MM.1S (cell line): ENCODE results near the gene UGT8.

Source experiments
- DNase-seq: peaks from one replicate; pipeline ENCODE4 v3.0.0-alpha.2; 2015
- H2AFZ ChIP-seq: fragments of 300-600 bp; sonication (generic); 2 replicates; pipeline ENCODE4 v1.6.0; 2016; ENCODE audit warnings: antibody characterized with exemption, low read length
- H3F3A ChIP-seq: fragments of 300-600 bp; sonication (generic); 2 replicates; pipeline ENCODE4 v1.6.1; 2016; ENCODE audit warnings: mild to moderate bottlenecking, antibody characterized with exemption, low read length, moderate library complexity, mixed read lengths; ENCODE audit not compliant: insufficient read depth
- H3K27ac ChIP-seq: fragments of 300-600 bp; sonication (generic); 2 replicates; pipeline ENCODE4 v1.5.1; 2016; ENCODE audit warnings: mild to moderate bottlenecking, low read length
- H3K27me3 ChIP-seq: fragments of 300-600 bp; sonication (generic); replicated peaks from 2 replicates; pipeline ENCODE4 v1.6.0; 2016; ENCODE audit warnings: low read length; ENCODE audit not compliant: insufficient read depth
- H3K36me3 ChIP-seq: fragments of 300-600 bp; sonication (generic); replicated peaks from 2 replicates; pipeline ENCODE4 v1.6.1; 2016; ENCODE audit warnings: mild to moderate bottlenecking, low read length, mixed read lengths; ENCODE audit not compliant: insufficient read depth
- H3K4me1 ChIP-seq: fragments of 300-600 bp; sonication (generic); 2 replicates; pipeline ENCODE4 v1.6.1; 2016; ENCODE audit warnings: low read length, mixed read lengths
- H3K4me2 ChIP-seq: fragments of 300-600 bp; sonication (generic); 2 replicates; pipeline ENCODE4 v1.6.0; 2016; ENCODE audit warnings: low read depth, low read length
- H3K4me3 ChIP-seq: fragments of 300-600 bp; sonication (generic); 2 replicates; pipeline ENCODE4 v1.5.1; 2016; ENCODE audit warnings: low read length, mixed read lengths
- H3K79me2 ChIP-seq: fragments of 300-600 bp; sonication (generic); 2 replicates; pipeline ENCODE4 v1.6.1; 2016; ENCODE audit warnings: mixed run types, low read length, mixed read lengths
- H3K9ac ChIP-seq: fragments of 300-600 bp; sonication (generic); 2 replicates; pipeline ENCODE4 v1.6.1; 2016; ENCODE audit warnings: low read length, mixed read lengths
- H3K9me2 ChIP-seq: fragments of 300-600 bp; sonication (generic); replicated peaks from 2 replicates; pipeline ENCODE4 v1.6.1; 2016; ENCODE audit warnings: mild to moderate bottlenecking, low read length, mixed read lengths; ENCODE audit not compliant: insufficient read depth
- H3K9me3 ChIP-seq: fragments of 300-600 bp; sonication (generic); replicated peaks from 2 replicates; pipeline ENCODE4 v1.6.1; 2016; ENCODE audit warnings: mild to moderate bottlenecking, low read length, mixed read lengths; ENCODE audit not compliant: insufficient read depth
- H4K20me1 ChIP-seq: fragments of 300-600 bp; sonication (generic); 2 replicates; pipeline ENCODE4 v1.6.1; 2016; ENCODE audit warnings: mild to moderate bottlenecking, low read length, moderate library complexity, mixed read lengths; ENCODE audit not compliant: insufficient read depth
- EZH2 ChIP-seq: fragments of 300-600 bp; sonication (generic); optimal IDR thresholded peaks from 2 replicates; pipeline ENCODE3; 2017; ENCODE audit warnings: low read depth, mild to moderate bottlenecking, antibody characterized with exemption, low read length, mixed read lengths
- EZH2phosphoT487 ChIP-seq: fragments of 300-600 bp; sonication (generic); IDR thresholded peaks from 2 replicates; pipeline ENCODE4 v1.6.1; 2018; ENCODE audit warnings: antibody characterized with exemption, low read length
- TF ChIP-seq, protein P1 (sequence below): fragments of 300-600 bp; sonication (generic); IDR thresholded peaks from 2 replicates; pipeline ENCODE4 v1.5.1; 2016; ENCODE audit warnings: antibody characterized with exemption, low read length, mixed read lengths

Gene UGT8

GRCh38 chr4:114673306-114673705 is 74.7 kb downstream of the UGT8 start:
- Histone ChIP-seq H3K4me1 (peaks cover 12% of the 10 kb centered on the region; the same call in 1 of the 2 replicates), H3K27me3 (no peaks in the 10 kb centered on the region), H3K27ac (no peak overlapping the region), H3K4me2 (no peak overlapping the region), H2AFZ (no peak overlapping the region), H3K9me3 (no peaks in the 10 kb centered on the region), H3K9me2 (no peaks in the 10 kb centered on the region), H3K36me3 (no peaks in the 10 kb centered on the region), H3K4me3 (no peak overlapping the region), H3F3A (no peaks in the 10 kb centered on the region), H3K9ac (no peak overlapping the region), H3K79me2 (no peaks in the 10 kb centered on the region), H4K20me1 (no peaks in the 10 kb centered on the region)
- TF ChIP-seq, protein P1, sequence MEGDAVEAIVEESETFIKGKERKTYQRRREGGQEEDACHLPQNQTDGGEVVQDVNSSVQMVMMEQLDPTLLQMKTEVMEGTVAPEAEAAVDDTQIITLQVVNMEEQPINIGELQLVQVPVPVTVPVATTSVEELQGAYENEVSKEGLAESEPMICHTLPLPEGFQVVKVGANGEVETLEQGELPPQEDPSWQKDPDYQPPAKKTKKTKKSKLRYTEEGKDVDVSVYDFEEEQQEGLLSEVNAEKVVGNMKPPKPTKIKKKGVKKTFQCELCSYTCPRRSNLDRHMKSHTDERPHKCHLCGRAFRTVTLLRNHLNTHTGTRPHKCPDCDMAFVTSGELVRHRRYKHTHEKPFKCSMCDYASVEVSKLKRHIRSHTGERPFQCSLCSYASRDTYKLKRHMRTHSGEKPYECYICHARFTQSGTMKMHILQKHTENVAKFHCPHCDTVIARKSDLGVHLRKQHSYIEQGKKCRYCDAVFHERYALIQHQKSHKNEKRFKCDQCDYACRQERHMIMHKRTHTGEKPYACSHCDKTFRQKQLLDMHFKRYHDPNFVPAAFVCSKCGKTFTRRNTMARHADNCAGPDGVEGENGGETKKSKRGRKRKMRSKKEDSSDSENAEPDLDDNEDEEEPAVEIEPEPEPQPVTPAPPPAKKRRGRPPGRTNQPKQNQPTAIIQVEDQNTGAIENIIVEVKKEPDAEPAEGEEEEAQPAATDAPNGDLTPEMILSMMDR: no peak
- no peak for DNase-seq

- Histone ChIP-seq H3K9me3 (no peaks in the 10 kb centered on the region), H3K79me2 (no peaks in the 10 kb centered on the region), H3K4me3 (no peak overlapping the region), H3K36me3 (no peaks in the 10 kb centered on the region), H3F3A (no peaks in the 10 kb centered on the region), H3K27me3 (no peaks in the 10 kb centered on the region), H3K9ac (no peak overlapping the region), H2AFZ (no peak overlapping the region), H3K9me2 (no peaks in the 10 kb centered on the region), H4K20me1 (no peaks in the 10 kb centered on the region), H3K27ac (no peak overlapping the region), H3K4me2 (no peak overlapping the region), H3K4me1 (peaks cover 12% of the 10 kb centered on the region; the same call in 1 of the 2 replicates)
- no peak for TF ChIP-seq EZH2
- no peak for DNase-seq
Observed at GRCh38 chr4:114674080-114674479, 75.5 kb downstream of the UGT8 start.

DNA sequence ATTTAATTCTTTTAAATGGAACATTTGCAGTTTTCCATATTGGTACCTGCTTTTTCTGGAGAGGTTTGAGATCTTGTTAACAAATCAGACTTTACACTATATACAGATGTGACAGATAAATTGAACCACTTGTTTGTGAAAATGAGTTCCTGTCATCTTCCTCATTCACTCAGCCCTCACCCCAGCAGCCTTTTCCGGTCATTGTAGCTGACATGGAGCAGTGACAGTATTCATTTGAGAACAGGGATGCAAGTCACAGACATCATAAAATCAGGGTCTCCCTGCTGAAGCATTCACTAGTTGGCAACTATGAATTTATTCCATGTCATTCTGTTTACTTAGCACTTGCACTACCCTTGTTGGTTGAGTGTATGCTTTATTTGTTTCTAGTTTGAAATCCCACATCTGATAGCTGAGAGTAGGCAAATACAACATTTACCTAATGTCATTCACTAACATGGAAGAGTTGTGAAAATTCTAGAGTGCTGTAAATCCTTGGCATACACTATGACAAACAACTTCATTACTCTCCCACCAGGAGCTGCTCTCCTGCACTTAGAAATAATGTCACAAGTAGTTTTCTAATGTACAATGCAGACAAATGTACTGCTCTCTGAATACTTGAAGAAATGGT is 78.9 kb downstream of the UGT8 start:
- Histone ChIP-seq H4K20me1 (no peaks in the 10 kb centered on the region), H2AFZ (no peak overlapping the region), H3K9ac (no peak overlapping the region), H3K79me2 (no peaks in the 10 kb centered on the region), H3K9me3 (no peaks in the 10 kb centered on the region), H3K27ac (no peak overlapping the region), H3K4me2 (no peak overlapping the region), H3F3A (no peaks in the 10 kb centered on the region), H3K4me3 (no peak overlapping the region), H3K36me3 (no peaks in the 10 kb centered on the region), H3K9me2 (no peaks in the 10 kb centered on the region), H3K4me1 (no peaks in the 10 kb centered on the region), H3K27me3 (no peaks in the 10 kb centered on the region)
- DNase-seq: no peak
- TF ChIP-seq EZH2 (no peak), EZH2phosphoT487 (no peak)
- TF ChIP-seq, protein P1: no peak

DNA sequence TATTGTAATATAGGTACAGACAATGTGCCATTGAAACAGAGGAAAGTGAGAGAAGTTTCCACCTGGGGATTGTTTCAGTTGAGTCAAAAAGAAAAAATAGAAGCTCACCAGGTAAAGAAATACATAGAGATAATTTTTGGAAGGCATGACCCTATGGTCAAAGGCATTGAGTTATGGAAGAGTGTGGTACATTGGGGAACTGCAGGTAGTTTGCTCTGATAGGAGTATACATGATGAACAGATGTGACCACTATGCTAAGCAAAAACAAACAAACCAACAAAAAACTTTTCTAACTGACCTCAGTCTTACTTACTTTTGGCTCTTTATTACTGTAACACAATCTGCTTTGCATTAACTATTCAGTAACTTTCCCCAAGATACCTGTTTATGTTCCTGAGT is 85.9 kb downstream of the UGT8 start:
- DNase-seq: no peak

More for the DNA sequence above, 85.9 kb downstream of the UGT8 start:
- H3K4me2 ChIP-seq: no peak overlapping the region
- no peaks in the 10 kb centered on the region for H3K4me1 ChIP-seq
- H2AFZ ChIP-seq: no peak overlapping the region
- no peak overlapping the region for H3K9ac ChIP-seq
- no peaks in the 10 kb centered on the region for H3K79me2 ChIP-seq
- H3K27ac ChIP-seq: no peak overlapping the region
- TF ChIP-seq EZH2phosphoT487: no peak
- no peak for TF ChIP-seq EZH2
- TF ChIP-seq, protein P1: no peak
- H3K36me3 ChIP-seq: no peaks in the 10 kb centered on the region
- no peaks in the 10 kb centered on the region for H3F3A ChIP-seq
- no peaks in the 10 kb centered on the region for H3K9me3 ChIP-seq
- no peaks in the 10 kb centered on the region for H3K9me2 ChIP-seq
- H4K20me1 ChIP-seq: no peaks in the 10 kb centered on the region
- H3K4me3 ChIP-seq: no peak overlapping the region
- no peaks in the 10 kb centered on the region for H3K27me3 ChIP-seq
